ENCODE results near the gene GSTT4.
"Not testable (repeated sequence)": the region's sequence is repeated elsewhere in the genome, so short reads cannot be mapped to it uniquely, and the experiment has no call there.

GSTT4 gene

GRCh38 chr22:24006914-24007214 is 1.6 kb upstream of the GSTT4 start:
- no peak for TF ChIP-seq CTCF (IDR thresholded peaks at IDR 0.05; ENCODE audit: insufficient read depth, low read length, poor library complexity, severe bottlenecking)

GRCh38 chr22:24006207-24006913 is 1.1 kb upstream of the GSTT4 start:
- TF ChIP-seq CTCF (IDR thresholded peaks at IDR 0.05; ENCODE audit: insufficient read depth, low read length, poor library complexity, severe bottlenecking): no peak
- Histone ChIP-seq H3K4me3 (replicated peaks; ENCODE audit: low read depth, low read length) (no peak overlapping the region), H3K36me3 (ENCODE audit: control insufficient read depth, insufficient read depth, low read length) (no peaks in the 10 kb centered on the region), H3K27me3 (replicated peaks; ENCODE audit: control insufficient read depth, insufficient read depth, low read length) (no peaks in the 10 kb centered on the region)
- DNase-seq (ENCODE audit: extremely low read depth, insufficient read length): no peak

More at GRCh38 chr22:24006914-24007214, 1.6 kb upstream of the GSTT4 start:
- DNase-seq (ENCODE audit: extremely low read depth, insufficient read length): no peak
- no peaks in the 10 kb centered on the region for H3K27me3 ChIP-seq (replicated peaks; ENCODE audit: control insufficient read depth, insufficient read depth, low read length)
- H3K36me3 ChIP-seq (ENCODE audit: control insufficient read depth, insufficient read depth, low read length): no peaks in the 10 kb centered on the region
- H3K4me3 ChIP-seq (replicated peaks; ENCODE audit: low read depth, low read length): no peak overlapping the region

GRCh38 chr22:24003887-24004286 is 1.4 kb downstream of the GSTT4 start:
- no peaks in the 10 kb centered on the region for H3K27me3 ChIP-seq (replicated peaks; ENCODE audit: control insufficient read depth, insufficient read depth, low read length)
- H3K36me3 ChIP-seq (ENCODE audit: control insufficient read depth, insufficient read depth, low read length): no peaks in the 10 kb centered on the region
- no peak overlapping the region for H3K4me3 ChIP-seq (replicated peaks; ENCODE audit: low read depth, low read length)
- no peak for DNase-seq (ENCODE audit: extremely low read depth, insufficient read length)
- TF ChIP-seq CTCF (IDR thresholded peaks at IDR 0.05; ENCODE audit: insufficient read depth, low read length, poor library complexity, severe bottlenecking): no peak

GRCh38 chr22:24002851-24003250 is 2.4 kb downstream of the GSTT4 start:
- no peak for TF ChIP-seq CTCF (IDR thresholded peaks at IDR 0.05; ENCODE audit: insufficient read depth, low read length, poor library complexity, severe bottlenecking)
- Histone ChIP-seq H3K27me3 (replicated peaks; ENCODE audit: control insufficient read depth, insufficient read depth, low read length) (no peaks in the 10 kb centered on the region), H3K4me3 (replicated peaks; ENCODE audit: low read depth, low read length) (no peak overlapping the region), H3K36me3 (ENCODE audit: control insufficient read depth, insufficient read depth, low read length) (no peaks in the 10 kb centered on the region)
- no peak for DNase-seq (ENCODE audit: extremely low read depth, insufficient read length)

GRCh38 chr22:24002272-24002671 is 3.0 kb downstream of the GSTT4 start:
- no peaks in the 10 kb centered on the region for H3K36me3 ChIP-seq (ENCODE audit: control insufficient read depth, insufficient read depth, low read length)
- H3K27me3 ChIP-seq (replicated peaks; ENCODE audit: control insufficient read depth, insufficient read depth, low read length): no peaks in the 10 kb centered on the region
- no peak overlapping the region for H3K4me3 ChIP-seq (replicated peaks; ENCODE audit: low read depth, low read length)
- no peak for DNase-seq (ENCODE audit: extremely low read depth, insufficient read length)
- no peak for TF ChIP-seq CTCF (IDR thresholded peaks at IDR 0.05; ENCODE audit: insufficient read depth, low read length, poor library complexity, severe bottlenecking)

GRCh38 chr22:24001314-24001713 is 3.9 kb downstream of the GSTT4 start:
- Histone ChIP-seq H3K36me3 (ENCODE audit: control insufficient read depth, insufficient read depth, low read length) (no peaks in the 10 kb centered on the region), H3K27me3 (replicated peaks; ENCODE audit: control insufficient read depth, insufficient read depth, low read length) (no peaks in the 10 kb centered on the region), H3K4me3 (replicated peaks; ENCODE audit: low read depth, low read length) (no peak overlapping the region)
- no peak for DNase-seq (ENCODE audit: extremely low read depth, insufficient read length)
- no peak for TF ChIP-seq CTCF (IDR thresholded peaks at IDR 0.05; ENCODE audit: insufficient read depth, low read length, poor library complexity, severe bottlenecking)

- DNase-seq (ENCODE audit: extremely low read depth, insufficient read length); H3K27me3 ChIP-seq (replicated peaks; ENCODE audit: control insufficient read depth, insufficient read depth, low read length); H3K4me3 ChIP-seq (replicated peaks; ENCODE audit: low read depth, low read length); H3K36me3 ChIP-seq (ENCODE audit: control insufficient read depth, insufficient read depth, low read length): not testable (repeated sequence)
These were observed 5.5 kb downstream of the GSTT4 start for GRCh38 chr22:23999779-24000178.
